CD4-positive, alpha-beta T cell treated with Interleukin-10 for 1 hour (primary cell): ENCODE data around the gene SMIM10L1.

Experiments used
- DNase-seq: peaks from one replicate; pipeline ENCODE4 v3.0.0-alpha.2; 2020

Gene SMIM10L1

GRCh38 chr12:11202811-11203210, 31.8 kb downstream of the SMIM10L1 start:
- DNase-seq, result no peak

GRCh38 chr12:11204173-11204572, 33.2 kb downstream of the SMIM10L1 start:
- DNase-seq, result no peak

GRCh38 chr12:11209113-11209512, 38.1 kb downstream of the SMIM10L1 start:
- DNase-seq, result no peak
